Mesothelial cell of epicardium (in vitro differentiated cells): ENCODE results near the gene ABL1. TPM values are rescaled to one million over a fixed set of nuclear protein-coding genes. Genes with fewer than 3 reads are reported as not detected.

ENCODE experiments used
- DNase-seq, 2 experiments: peaks; one replicate each; pipeline ENCODE4 v3.0.0; 2021; ENCODE audit warnings: low spot score in 2 of 2; ENCODE audit not compliant: unreplicated experiment in 2 of 2
- H3K27ac Mint-ChIP-seq: 2 replicates; pipeline ENCODE4 v1.8.0; 2021; ENCODE audit warnings: mixed read lengths
- H3K27me3 Mint-ChIP-seq: 2 replicates; pipeline ENCODE4 v1.8.0; 2021; ENCODE audit warnings: low read depth, mixed read lengths
- H3K36me3 Mint-ChIP-seq: 2 replicates; pipeline ENCODE4 v1.8.0; 2021; ENCODE audit warnings: mixed read lengths
- H3K4me1 Mint-ChIP-seq: 2 replicates; pipeline ENCODE4 v1.8.0; 2021; ENCODE audit warnings: mixed read lengths
- H3K4me3 Mint-ChIP-seq: 2 replicates; pipeline ENCODE4 v1.8.0; 2021; ENCODE audit warnings: mild to moderate bottlenecking, moderate library complexity, mixed read lengths
- H3K9me3 Mint-ChIP-seq: 2 replicates; pipeline ENCODE4 v1.8.0; 2021; ENCODE audit warnings: mixed read lengths
- CTCF ChIP-seq: fragments of 200-600 bp; sonication (generic); IDR thresholded peaks from one replicate; pipeline ENCODE4 v1.5.0; 2021; ENCODE audit warnings: antibody characterized with exemption; ENCODE audit not compliant: unreplicated experiment
- total RNA-seq: library from RNA; stranded (reverse); gene quantifications from 3 replicates; pipeline ENCODE4 v1.2.1, GENCODE V29; 2021

The ABL1 gene
- total RNA-seq, 1 donor from 2014 or later: 117 TPM

GRCh38 chr9:130837643-130838042, 2.6 kb downstream of the ABL1 start:
- Mint-ChIP-seq H3K36me3 (no peaks in the 10 kb centered on the region), H3K4me3 (peak overlapping the region; percentile 98), H3K27me3 (no peaks in the 10 kb centered on the region), H3K27ac (peak overlapping the region; percentile 100), H3K9me3 (no peaks in the 10 kb centered on the region), H3K4me1 (peaks cover 68% of the 10 kb centered on the region)
- DNase-seq: no peak
- no peak for TF ChIP-seq CTCF

- no peak for TF ChIP-seq CTCF
- no peaks in the 10 kb centered on the region for H3K36me3 Mint-ChIP-seq
- H3K4me3 Mint-ChIP-seq: no peak overlapping the region
- H3K4me1 Mint-ChIP-seq: peaks cover 70% of the 10 kb centered on the region
- H3K27me3 Mint-ChIP-seq: no peaks in the 10 kb centered on the region
- no peaks in the 10 kb centered on the region for H3K9me3 Mint-ChIP-seq
- no peak for DNase-seq
- H3K27ac Mint-ChIP-seq: peak overlapping the region; percentile 64
Measured at GRCh38 chr9:130839132-130840111, 4.4 kb downstream of the ABL1 start.

GRCh38 chr9:130842545-130842944, 7.5 kb downstream of the ABL1 start:
- TF ChIP-seq CTCF: no peak
- peak overlapping the region; percentile 88 for H3K27ac Mint-ChIP-seq
- H3K36me3 Mint-ChIP-seq: no peaks in the 10 kb centered on the region
- no peaks in the 10 kb centered on the region for H3K27me3 Mint-ChIP-seq
- H3K4me1 Mint-ChIP-seq: peaks cover 80% of the 10 kb centered on the region
- H3K4me3 Mint-ChIP-seq: no peak overlapping the region
- H3K9me3 Mint-ChIP-seq: no peaks in the 10 kb centered on the region
- no peak for DNase-seq

GRCh38 chr9:130843049-130843908, 8.2 kb downstream of the ABL1 start:
- Mint-ChIP-seq H3K27me3 (no peaks in the 10 kb centered on the region), H3K4me1 (peaks cover 78% of the 10 kb centered on the region), H3K9me3 (no peaks in the 10 kb centered on the region), H3K4me3 (no peak overlapping the region), H3K27ac (peak overlapping the region; percentile 88), H3K36me3 (no peaks in the 10 kb centered on the region)
- DNase-seq: no peak
- TF ChIP-seq CTCF: no peak

GRCh38 chr9:130844044-130844451, 9.0 kb downstream of the ABL1 start:
- DNase-seq: no peak
- Mint-ChIP-seq H3K9me3 (no peaks in the 10 kb centered on the region), H3K36me3 (no peaks in the 10 kb centered on the region), H3K27me3 (no peaks in the 10 kb centered on the region), H3K4me3 (no peak overlapping the region), H3K4me1 (peaks cover 70% of the 10 kb centered on the region), H3K27ac (peak overlapping the region; percentile 80)
- TF ChIP-seq CTCF: no peak
